HCT116 (cell line): ENCODE results near the gene TENM3. TPM values are rescaled to one million over a fixed set of nuclear protein-coding genes. Genes with fewer than 3 reads are reported as not detected.

Experiments
- ATAC-seq: fragments of 200-7000 bp; cut with Tn5 transposase; 2 replicates; pipeline ENCODE4 v1.9.1; 2020; ENCODE audit warnings: mild to moderate bottlenecking, moderate library complexity
- BruUV-seq: library from RNA; stranded (reverse); fragments of 400-500 nt; replicated peaks from 2 replicates; lab custom pipeline; 2021; lab: Mats Ljungman, UMichigan
- CTCF ChIA-PET: fragments of 300-600 bp; sonication (Branson Sonifier 250); formaldehyde crosslinking; loops from one replicate; lab custom pipeline; 2021; ENCODE audit warnings: antibody characterized with exemption; lab: Charles Lee
- POLR2A ChIA-PET: fragments of 300-600, 350-600 bp; sonication (Branson Sonifier 250); formaldehyde crosslinking; loops from one replicate; lab custom pipeline; 2021; ENCODE audit warnings: antibody characterized with exemption; lab: Charles Lee
- RAD21 ChIA-PET, 2 experiments: fragments of 300-600 bp; sonication (Branson Sonifier 250); formaldehyde crosslinking; loops; one replicate each; lab custom pipeline; 2023; ENCODE audit warnings: low total read pairs in 2 of 2; ENCODE audit not compliant: uncharacterized antibody in 2 of 2, unreplicated experiment in 2 of 2, low non-redundant PET in 1 of 2; lab: Charles Lee
- DNase-seq: peaks from one replicate; pipeline ENCODE4 v3.0.0-alpha.2; 2010; ENCODE audit warnings: low read depth, low spot score
- H2AFZ ChIP-seq: fragments of 200-600 bp; shearing (Covaris generic), sonication (generic); 2 replicates; pipeline ENCODE4 v1.6.1; 2017; ENCODE audit warnings: low read depth, mixed run types, mixed read lengths, antibody characterized with exemption, low read length; ENCODE audit not compliant: poor library complexity, severe bottlenecking
- H3K27ac ChIP-seq: 2 replicates; pipeline ENCODE4 v1.5.1; 2012; ENCODE audit warnings: low read depth, low read length
- H3K27me3 ChIP-seq: fragments of 200-600 bp; sonication (generic); 2 replicates; pipeline ENCODE4 v1.6.1; 2016; ENCODE audit warnings: mixed run types, low read length, mixed read lengths; ENCODE audit not compliant: insufficient read depth
- H3K36me3 ChIP-seq, 2 experiments: fragments of 200-500 bp in 1 of 2; fragments of 200-600 bp in 1 of 2; sonication (Bioruptor generic) in 1 of 2; sonication (generic) in 1 of 2; 2 replicates each; pipeline versions ENCODE4 v1.5.1 to v1.6.1; 2014 to 2016; ENCODE audit warnings: low read length in 2 of 2, inconsistent platforms in 1 of 2, mixed read lengths in 1 of 2, mixed run types in 1 of 2; ENCODE audit not compliant: insufficient read depth in 2 of 2, control insufficient read depth in 1 of 2
- H3K4me1 ChIP-seq, 2 experiments: fragments of 200-600 bp in 1 of 2; sonication (generic) in 1 of 2; 2 replicates each; pipeline versions ENCODE4 v1.5.1 to v1.6.1; 2012 to 2017; ENCODE audit warnings: low read length in 2 of 2, inconsistent platforms in 1 of 2, mild to moderate bottlenecking in 1 of 2, mixed read lengths in 1 of 2, mixed run types in 1 of 2, moderate library complexity in 1 of 2; ENCODE audit not compliant: insufficient read depth in 2 of 2, control insufficient read depth in 1 of 2
- H3K4me2 ChIP-seq: fragments of 200-600 bp; sonication (generic); 2 replicates; pipeline ENCODE4 v1.6.1; 2017; ENCODE audit warnings: mixed run types, low read length, mixed read lengths
- H3K4me3 ChIP-seq, 2 experiments: fragments of 200-600 bp in 1 of 2; sonication (generic) in 1 of 2; replicated peaks in 1 of 2; 2 replicates each; pipeline ENCODE4 v1.5.1; 2011 to 2016; ENCODE audit warnings: low read length in 2 of 2, control low read depth in 1 of 2, low read depth in 1 of 2, mild to moderate bottlenecking in 1 of 2, mixed read lengths in 1 of 2, mixed run types in 1 of 2
- H3K79me2 ChIP-seq: fragments of 200-600 bp; sonication (generic); 2 replicates; pipeline ENCODE4 v1.6.1; 2017; ENCODE audit warnings: mild to moderate bottlenecking, mixed run types, low read length, moderate library complexity, mixed read lengths; ENCODE audit not compliant: insufficient read depth
- H3K9ac ChIP-seq: fragments of 200-600 bp; sonication (generic); 2 replicates; pipeline ENCODE4 v1.6.1; 2016; ENCODE audit warnings: low read length, mixed read lengths
- H3K9me2 ChIP-seq: fragments of 200-600 bp; sonication (generic), shearing (Covaris generic); 2 replicates; pipeline ENCODE4 v1.6.1; 2017; ENCODE audit warnings: mixed run types, mild to moderate bottlenecking, moderate library complexity; ENCODE audit not compliant: insufficient read depth
- H3K9me3 ChIP-seq, 2 experiments: fragments of 200-500 bp in 1 of 2; fragments of 200-600 bp in 1 of 2; sonication (Bioruptor generic) in 1 of 2; sonication (generic) in 1 of 2; 2 replicates each; pipeline ENCODE4 v1.6.1; 2014 to 2017; ENCODE audit warnings: low read length in 2 of 2, mixed read lengths in 2 of 2, inconsistent platforms in 1 of 2, low read depth in 1 of 2, mild to moderate bottlenecking in 1 of 2, mixed run types in 1 of 2, moderate library complexity in 1 of 2; ENCODE audit not compliant: control insufficient read depth in 1 of 2, insufficient read depth in 1 of 2
- H4K20me1 ChIP-seq: fragments of 200-600 bp; sonication (generic), shearing (Covaris generic); 2 replicates; pipeline ENCODE4 v1.6.1; 2017; ENCODE audit warnings: mixed run types, mild to moderate bottlenecking, moderate library complexity; ENCODE audit not compliant: insufficient read depth
- CTCF ChIP-seq, 3 experiments: fragments of 200-600 bp in 1 of 3; sonication (generic) in 1 of 3; IDR thresholded peaks in 2 of 3; conservative IDR thresholded peaks in 1 of 3; 2 replicates each; pipeline ENCODE4 v1.5.1; 2012 to 2017; ENCODE audit warnings: low read depth in 2 of 3, low read length in 2 of 3, antibody characterized with exemption in 1 of 3, borderline replicate concordance in 1 of 3, control low read depth in 1 of 3, mild to moderate bottlenecking in 1 of 3, mixed read lengths in 1 of 3, mixed run types in 1 of 3, moderate library complexity in 1 of 3; ENCODE audit not compliant: insufficient read depth in 1 of 3
- EGR1 ChIP-seq: IDR thresholded peaks from 2 replicates; pipeline ENCODE4 v1.6.1; 2012; ENCODE audit warnings: low read depth
- EZH2phosphoT487 ChIP-seq: fragments of 200-600 bp; IDR thresholded peaks from 2 replicates; pipeline ENCODE4 v1.6.1; 2018; ENCODE audit warnings: antibody characterized with exemption, borderline replicate concordance
- FOSL1 ChIP-seq: IDR thresholded peaks from 2 replicates; pipeline ENCODE4 v1.6.1; 2012; ENCODE audit warnings: low read depth
- JUND ChIP-seq: IDR thresholded peaks from 2 replicates; pipeline ENCODE4 v1.6.1; 2012
- intact Hi-C: fragments of 100-400 bp; cut with micrococcal nuclease; formaldehyde crosslinking; loops from 2 replicates; pipeline ENCODE4 v1.10.0; 2022
- total RNA-seq: library from RNA; stranded (reverse); gene quantifications from one replicate; pipeline ENCODE4 v1.2.1, GENCODE V29; 2021; ENCODE audit not compliant: unreplicated experiment
- TF ChIP-seq, protein P1 (sequence below): IDR thresholded peaks from 2 replicates; pipeline ENCODE4 v1.6.1; 2012

The TENM3 gene
- total RNA-seq, 1 experiment from 2014 or later: 0.54 TPM

DNA sequence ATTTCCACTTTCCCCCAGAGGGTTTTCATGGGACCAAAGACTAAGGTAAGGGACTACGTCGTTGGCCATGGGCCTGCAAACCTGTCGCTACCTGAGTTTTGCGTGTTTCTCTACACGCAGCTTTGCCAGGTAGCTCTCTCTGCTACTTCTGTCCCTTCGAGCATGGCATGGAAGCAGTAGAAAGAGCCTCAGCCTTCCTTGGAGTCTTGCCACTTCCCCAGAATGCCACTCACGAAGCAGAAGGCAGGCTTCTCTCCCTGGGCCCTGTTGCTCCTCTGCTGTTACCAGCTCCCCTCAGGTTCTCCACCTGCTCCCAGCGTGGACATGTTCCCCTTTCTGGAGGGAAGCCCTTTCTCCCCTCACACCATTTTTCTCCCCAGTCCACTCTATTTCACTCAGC is 381.1 kb downstream of the TENM3 start:
- ChIA-PET POLR2A (no interaction called here), RAD21 (no interaction called here), CTCF (no interaction called here)
- TF ChIP-seq JUND: no peak
- TF ChIP-seq, protein P1, sequence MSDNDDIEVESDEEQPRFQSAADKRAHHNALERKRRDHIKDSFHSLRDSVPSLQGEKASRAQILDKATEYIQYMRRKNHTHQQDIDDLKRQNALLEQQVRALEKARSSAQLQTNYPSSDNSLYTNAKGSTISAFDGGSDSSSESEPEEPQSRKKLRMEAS: no peak
- no peak for TF ChIP-seq CTCF (IDR thresholded peaks at IDR 0.05 in 2 of 3, conservative IDR thresholded peaks at IDR 0.05 in 1 of 3; ENCODE audit: borderline replicate concordance in 1 of 3, insufficient read depth in 1 of 3, low read depth in 2 of 3, low read length in 2 of 3)
- TF ChIP-seq FOSL1: no peak
- no peak for TF ChIP-seq EGR1
- TF ChIP-seq EZH2phosphoT487: no peak
- no peaks in the 10 kb centered on the region for H3K79me2 ChIP-seq
- H3K36me3 ChIP-seq: no peaks in the 10 kb centered on the region
- no peak overlapping the region for H3K27ac ChIP-seq
- intact Hi-C loops: no loop called here
- no peak overlapping the region for H3K9ac ChIP-seq
- no peak for ATAC-seq
- no peak for DNase-seq
- no peaks in the 10 kb centered on the region for H3K9me3 ChIP-seq
- H3K4me3 ChIP-seq: no peak overlapping the region
- peaks cover 25% of the 10 kb centered on the region; the same call in 1 of the 2 replicates for H3K27me3 ChIP-seq
- BruUV-seq: no TSS peak
- H3K4me2 ChIP-seq: no peak overlapping the region
- no peaks in the 10 kb centered on the region for H4K20me1 ChIP-seq
- H3K9me2 ChIP-seq: no peaks in the 10 kb centered on the region
- no peaks in the 10 kb centered on the region for H3K4me1 ChIP-seq
- no peak overlapping the region for H2AFZ ChIP-seq

- H3K79me2 ChIP-seq: no peaks in the 10 kb centered on the region
- intact Hi-C loops: no loop called here
Measured at GRCh38 chr4:182625193-182625592, 382.0 kb downstream of the TENM3 start.

More at GRCh38 chr4:182625193-182625592, 382.0 kb downstream of the TENM3 start:
- Histone ChIP-seq H3K36me3 (no peaks in the 10 kb centered on the region), H2AFZ (no peak overlapping the region), H4K20me1 (no peaks in the 10 kb centered on the region), H3K4me1 (no peaks in the 10 kb centered on the region), H3K27me3 (peaks cover 20% of the 10 kb centered on the region; the same call in 1 of the 2 replicates), H3K9me2 (no peaks in the 10 kb centered on the region), H3K9me3 (no peaks in the 10 kb centered on the region), H3K27ac (no peak overlapping the region), H3K4me2 (no peak overlapping the region), H3K9ac (no peak overlapping the region), H3K4me3 (no peak overlapping the region)
- ATAC-seq (no peak), DNase-seq (no peak)
- RAD21 ChIA-PET: no interaction called here
- TF ChIP-seq EZH2phosphoT487: no peak
- BruUV-seq: no TSS peak
- POLR2A ChIA-PET: no interaction called here
- CTCF ChIA-PET: no interaction called here
